Liver (tissue), 9 donors: ENCODE results near the gene PRSS57. TPM values are rescaled to one million over a fixed set of nuclear protein-coding genes. Genes with fewer than 3 reads are reported as not detected.

ENCODE experiments used
- DNase-seq: peaks from one replicate; pipeline ENCODE4 v3.0.0-alpha.2; 2017; ENCODE audit warnings: low spot score
- H3K27ac ChIP-seq, 2 donors: one replicate each; pipeline ENCODE4 v1.7.0; 2013; ENCODE audit warnings: inconsistent platforms in 2 of 2, low read length in 2 of 2, control low read depth in 1 of 2, low read depth in 1 of 2, mild to moderate bottlenecking in 1 of 2
- H3K27me3 ChIP-seq, 4 donors: one replicate each; pipeline versions ENCODE4 v1.6.1 to v1.7.0; 2013; ENCODE audit warnings: low read length in 3 of 4, inconsistent platforms in 1 of 4, mild to moderate bottlenecking in 1 of 4, moderate library complexity in 1 of 4; ENCODE audit not compliant: control insufficient read depth in 4 of 4, insufficient read depth in 4 of 4
- H3K36me3 ChIP-seq, 4 donors: one replicate each; pipeline versions ENCODE4 v1.6.1 to v1.7.0; 2013; ENCODE audit warnings: low read length in 3 of 4, mild to moderate bottlenecking in 3 of 4, low read depth in 1 of 4, moderate library complexity in 1 of 4; ENCODE audit not compliant: control insufficient read depth in 4 of 4, insufficient read depth in 3 of 4
- H3K4me1 ChIP-seq, 4 donors: one replicate each; pipeline versions ENCODE4 v1.6.1 to v1.7.0; 2013; ENCODE audit warnings: low read length in 3 of 4, mild to moderate bottlenecking in 3 of 4, moderate library complexity in 1 of 4; ENCODE audit not compliant: control insufficient read depth in 4 of 4, insufficient read depth in 4 of 4
- H3K4me3 ChIP-seq, 3 donors: one replicate each; pipeline versions ENCODE4 v1.6.1 to v1.7.0; 2013; ENCODE audit warnings: low read length in 3 of 3, control low read depth in 1 of 3, low read depth in 1 of 3, mild to moderate bottlenecking in 1 of 3
- H3K9ac ChIP-seq, 2 donors: one replicate each; pipeline ENCODE4 v1.7.0; 2013; ENCODE audit warnings: low read length in 2 of 2, mild to moderate bottlenecking in 2 of 2, moderate library complexity in 2 of 2, control low read depth in 1 of 2, low read depth in 1 of 2
- H3K9me3 ChIP-seq, 4 donors: one replicate each; pipeline versions ENCODE4 v1.6.1 to v1.7.0; 2013; ENCODE audit warnings: low read length in 3 of 4; ENCODE audit not compliant: control insufficient read depth in 4 of 4
- ATF3 ChIP-seq: IDR thresholded peaks from 2 replicates; pipeline ENCODE4 v1.6.1; 2016; ENCODE audit warnings: antibody characterized with exemption
- CTCF ChIP-seq: fragments of 150-350 bp; IDR thresholded peaks from 2 replicates; pipeline ENCODE4 v1.5.1; 2017; ENCODE audit warnings: improper control_type of control experiment, low read depth, low read length; ENCODE audit not compliant: missing input control
- EGR1 ChIP-seq, 2 donors: IDR thresholded peaks; 2 replicates each; pipeline ENCODE4 v1.6.1; 2016 to 2018; ENCODE audit warnings: antibody characterized with exemption in 2 of 2, low read depth in 2 of 2
- FOXA1 ChIP-seq: IDR thresholded peaks from 2 replicates; pipeline ENCODE4 v1.6.1; 2016; ENCODE audit warnings: antibody characterized with exemption
- GABPA ChIP-seq, 2 donors: IDR thresholded peaks in 1 of 2; conservative IDR thresholded peaks in 1 of 2; 2 replicates each; pipeline ENCODE4 v1.6.1; 2016; ENCODE audit warnings: antibody characterized with exemption in 2 of 2, mild to moderate bottlenecking in 1 of 2, moderate library complexity in 1 of 2
- HNF4A ChIP-seq, 2 donors: conservative IDR thresholded peaks; 2 replicates each; pipeline ENCODE4 v1.6.1; 2016; ENCODE audit warnings: antibody characterized with exemption in 2 of 2, mild to moderate bottlenecking in 2 of 2
- HNF4G ChIP-seq: IDR thresholded peaks from 2 replicates; pipeline ENCODE4 v1.6.1; 2016; ENCODE audit warnings: antibody characterized with exemption
- JUND ChIP-seq, 2 donors: IDR thresholded peaks; 2 replicates each; pipeline ENCODE4 v1.6.1; 2016; ENCODE audit warnings: antibody characterized with exemption in 2 of 2
- MAX ChIP-seq: IDR thresholded peaks from 2 replicates; pipeline ENCODE4 v1.6.1; 2016; ENCODE audit warnings: antibody characterized with exemption
- NR2F2 ChIP-seq: IDR thresholded peaks from 2 replicates; pipeline ENCODE4 v1.6.1; 2016; ENCODE audit warnings: antibody characterized with exemption
- RAD21 ChIP-seq, 2 donors: IDR thresholded peaks; 2 replicates each; pipeline ENCODE4 v1.6.1; 2016; ENCODE audit warnings: antibody characterized with exemption in 2 of 2, mild to moderate bottlenecking in 2 of 2
- REST ChIP-seq: IDR thresholded peaks from 2 replicates; pipeline ENCODE4 v1.6.1; 2016; ENCODE audit warnings: antibody characterized with exemption, mild to moderate bottlenecking
- RXRA ChIP-seq, 2 donors: IDR thresholded peaks; 2 replicates each; pipeline ENCODE4 v1.6.1; 2017 to 2018; ENCODE audit warnings: antibody characterized with exemption in 2 of 2, mild to moderate bottlenecking in 1 of 2
- SP1 ChIP-seq: IDR thresholded peaks from 2 replicates; pipeline ENCODE4 v1.6.1; 2018; ENCODE audit warnings: antibody characterized with exemption, mild to moderate bottlenecking
- TAF1 ChIP-seq: conservative IDR thresholded peaks from 2 replicates; pipeline ENCODE4 v1.6.1; 2016; ENCODE audit warnings: antibody characterized with exemption, mild to moderate bottlenecking
- ZBTB33 ChIP-seq: IDR thresholded peaks from 2 replicates; pipeline ENCODE4 v1.6.1; 2016; ENCODE audit warnings: antibody characterized with exemption
- WGBS: extraction: QIAGEN DNeasy Blood & Tissue Kit; methylation state at CpG from one replicate; pipeline ENCODE4 v1.1.7; 2013; 5-methylcytosine and 5-hydroxymethylcytosine counted together
- polyA plus RNA-seq, 2 donors: library from polyadenylated mRNA; stranded (reverse) in 1 of 2; unstranded in 1 of 2; fragments of 200-250 nt in 1 of 2; fragments of >200 nt in 1 of 2; fragmentation: Nextera tagmentation in 1 of 2; extraction: Ambion mirVana in 1 of 2; gene quantifications; one replicate each; pipeline versions ENCODE4 v1.2.1 to v1.2.3, GENCODE V29; 2013 to 2015
- total RNA-seq, 2 donors: library from RNA; depleted of rRNA; stranded (reverse); fragments of >200 nt; gene quantifications; one replicate each; pipeline ENCODE4 v1.2.3, GENCODE V29; 2014
- donor health status: healthy.
- donor health status: healthy.
- donor health status: healthy.
- donor health status: healthy.
- donor health status: healthy.

PRSS57 gene
- total and polyA plus RNA-seq, 4 donors, result 0.10 to 12.1 TPM; not detected in 2

GRCh38 chr19:726993-727956 lies 32.0 kb upstream of the PRSS57 start:
- TF ChIP-seq TAF1 (no peak), HNF4A (conservative IDR thresholded peaks at IDR 0.05) (peak; percentile 27 to 50), ATF3 (no peak), NR2F2 (peak; percentile 100), RXRA (IDR thresholded peaks at IDR 0.05) (peak; percentile 87 to 89), MAX (no peak)
- Histone ChIP-seq H3K9ac (no peak overlapping the region), H3K36me3 (no peaks in the 10 kb centered on the region), H3K9me3 (no peaks in the 10 kb centered on the region), H3K27me3 (no peaks in the 10 kb centered on the region), H3K4me3 (no peak overlapping the region), H3K4me1 (no peaks in the 10 kb centered on the region), H3K27ac (peak overlapping the region; percentile 39 to 69)
- WGBS, result 80% methylated on average over 43 of the region's 43 CpGs
- DNase-seq, result no peak

GRCh38 chr19:725461-726089 lies 30.3 kb upstream of the PRSS57 start:
- no peak for DNase-seq
- Histone ChIP-seq H3K4me3 (no peak overlapping the region), H3K27ac (no peak overlapping the region), H3K36me3 (no peaks in the 10 kb centered on the region), H3K27me3 (peaks cover 0 to 2% (median 0%) of the 10 kb centered on the region in 4 donors), H3K4me1 (no peaks in the 10 kb centered on the region), H3K9me3 (no peaks in the 10 kb centered on the region), H3K9ac (no peak overlapping the region)
- 83% methylated on average over 13 of the region's 13 CpGs for WGBS
- TF ChIP-seq GABPA (IDR thresholded peaks at IDR 0.05 in 1 of 2, conservative IDR thresholded peaks at IDR 0.05 in 1 of 2), result no peak
- TF ChIP-seq HNF4A (conservative IDR thresholded peaks at IDR 0.05), result no peak
- no peak for TF ChIP-seq CTCF
- no peak for TF ChIP-seq HNF4G
- TF ChIP-seq JUND (IDR thresholded peaks at IDR 0.05), result no peak
- TF ChIP-seq NR2F2, result no peak
- no peak for TF ChIP-seq SP1
- no peak for TF ChIP-seq ZBTB33
- TF ChIP-seq MAX, result no peak
- no peak for TF ChIP-seq FOXA1
- no peak for TF ChIP-seq RAD21 (IDR thresholded peaks at IDR 0.05)
- TF ChIP-seq ATF3, result no peak
- TF ChIP-seq EGR1 (IDR thresholded peaks at IDR 0.05; ENCODE audit: low read depth in 2 of 2), result no peak
- TF ChIP-seq RXRA (IDR thresholded peaks at IDR 0.05), result no peak
- no peak for TF ChIP-seq REST
